Measurements from ENCODE around the gene ODF2L.

ODF2L gene

GRCh38 chr1:86395751-86396497 is at the start of gene ODF2L:
Gene ODF2L, minus strand, starts transcription at chr1:86396323. Its CDS starts 9,296 bp downstream, at chr1:86387027.
- peak; percentile 100 for ATAC-seq

- no peak for ATAC-seq
Observed at GRCh38 chr1:86445919-86446318, 49.8 kb upstream of the ODF2L start.

GRCh38 chr1:86441997-86442396 is 45.9 kb upstream of the ODF2L start:
- ATAC-seq: no peak

- ATAC-seq: no peak
Observed at GRCh38 chr1:86441581-86441980, 45.5 kb upstream of the ODF2L start.

GRCh38 chr1:86436041-86436440 is 39.9 kb upstream of the ODF2L start:
- no peak for ATAC-seq

- no peak for ATAC-seq
Observed at GRCh38 chr1:86435327-86435726, 39.2 kb upstream of the ODF2L start.

- no peak for ATAC-seq
Observed at GRCh38 chr1:86434059-86434458, 37.9 kb upstream of the ODF2L start.

- no peak for ATAC-seq
Observed at GRCh38 chr1:86430376-86430775, 34.3 kb upstream of the ODF2L start.

- ATAC-seq: peak; percentile 32 to 51
Observed at GRCh38 chr1:86429835-86430234, 33.7 kb upstream of the ODF2L start.

GRCh38 chr1:86429122-86429725 is 33.1 kb upstream of the ODF2L start:
- no peak for ATAC-seq

- no peak for ATAC-seq
Observed at GRCh38 chr1:86423873-86424272, 27.8 kb upstream of the ODF2L start, which contains the start of gene CLCA2. Gene CLCA2, plus strand, starts transcription at chr1:86424171. Its CDS starts 77 bp downstream, at chr1:86424248.

- ATAC-seq: no peak
Observed at GRCh38 chr1:86423473-86423872, 27.4 kb upstream of the ODF2L start.

GRCh38 chr1:86421601-86422280 is 25.6 kb upstream of the ODF2L start:
- ATAC-seq: no peak

- peak; percentile 43 to 69 for ATAC-seq
Observed at GRCh38 chr1:86419277-86419903, 23.3 kb upstream of the ODF2L start.

- ATAC-seq: no peak
Observed at GRCh38 chr1:86416343-86416742, 20.2 kb upstream of the ODF2L start.

- ATAC-seq: no peak
Observed at GRCh38 chr1:86410879-86411278, 14.8 kb upstream of the ODF2L start.

- no peak for ATAC-seq
Observed at GRCh38 chr1:86409416-86410021, 13.4 kb upstream of the ODF2L start.

GRCh38 chr1:86396498-86396890 is 371 bp upstream of the ODF2L start:
- ATAC-seq: peak in 1 of 2 donors; percentile 1

- no peak for ATAC-seq
Observed at GRCh38 chr1:86394416-86394815, 1.7 kb downstream of the ODF2L start.

- ATAC-seq: peak; percentile 46 to 72
Observed at GRCh38 chr1:86389307-86389706, 6.8 kb downstream of the ODF2L start.

GRCh38 chr1:86388777-86389176 is 7.3 kb downstream of the ODF2L start:
- no peak for ATAC-seq

GRCh38 chr1:86387916-86388627 is 8.1 kb downstream of the ODF2L start:
- ATAC-seq: no peak
